HepG2 (cell line): ENCODE measurements around the gene SCN4B. TPM values are rescaled to one million over a fixed set of nuclear protein-coding genes. Genes with fewer than 3 reads are reported as not detected.

Experiments used
- AGO1 ChIP-seq: fragments of 200-400 bp; formaldehyde crosslinking; IDR thresholded peaks from 2 replicates; pipeline ENCODE4 v1.6.1; 2017; ENCODE audit warnings: mild to moderate bottlenecking, low read depth, low read length, moderate library complexity; ENCODE audit not compliant: poor library complexity, severe bottlenecking
- BCL6 ChIP-seq: IDR thresholded peaks from 2 replicates; pipeline ENCODE4 v1.6.1; 2016; ENCODE audit warnings: missing genetic modification reagents, missing compliant biosample characterization
- CCAR2 ChIP-seq: fragments of 200-400 bp; formaldehyde crosslinking; optimal IDR thresholded peaks from 2 replicates; pipeline ENCODE3; 2018; ENCODE audit warnings: low read depth, mild to moderate bottlenecking, low read length, moderate library complexity
- CEBPG ChIP-seq: IDR thresholded peaks from 2 replicates; pipeline ENCODE4 v1.6.1; 2016
- GATA4 ChIP-seq: sonication (generic); IDR thresholded peaks from 2 replicates; pipeline ENCODE4 v1.6.1; 2016; ENCODE audit warnings: antibody characterized with exemption, low read depth, borderline replicate concordance
- HMG20B ChIP-seq: conservative IDR thresholded peaks from 2 replicates; pipeline ENCODE4 v1.6.1; 2016; ENCODE audit warnings: missing genetic modification reagents, missing compliant biosample characterization
- HOXA3 ChIP-seq: sonication (generic); formaldehyde crosslinking; IDR thresholded peaks from 2 replicates; pipeline ENCODE4 v1.5.0; 2020; ENCODE audit warnings: missing genetic modification reagents
- JDP2 ChIP-seq: sonication (generic); formaldehyde crosslinking; IDR thresholded peaks from 2 replicates; pipeline ENCODE4 v1.8.1; 2022; ENCODE audit warnings: missing genetic modification reagents, borderline replicate concordance
- PHF20 ChIP-seq: sonication (generic); formaldehyde crosslinking; IDR thresholded peaks from 2 replicates; pipeline ENCODE4 v1.5.0; 2020; ENCODE audit warnings: mild to moderate bottlenecking, missing genetic modification reagents
- ZBTB3 ChIP-seq: sonication (generic); formaldehyde crosslinking; IDR thresholded peaks from 2 replicates; pipeline ENCODE4 v1.4.0; 2020; ENCODE audit warnings: low read depth, mild to moderate bottlenecking, moderate library complexity, missing genetic modification reagents, borderline replicate concordance
- ZKSCAN1 ChIP-seq: fragments of 150-350 bp; IDR thresholded peaks from 2 replicates; pipeline ENCODE4 v1.6.1; 2014; ENCODE audit warnings: low read length
- ZNF263 ChIP-seq: sonication (generic); formaldehyde crosslinking; IDR thresholded peaks from 2 replicates; pipeline ENCODE4 v1.4.0; 2020; ENCODE audit warnings: missing genetic modification reagents
- ZNF446 ChIP-seq: sonication (generic); formaldehyde crosslinking; IDR thresholded peaks from 2 replicates; pipeline ENCODE4 v1.5.0; 2020; ENCODE audit warnings: mild to moderate bottlenecking, missing genetic modification reagents
- ZNF468 ChIP-seq: sonication (generic); formaldehyde crosslinking; IDR thresholded peaks from 2 replicates; pipeline ENCODE4 v1.8.0; 2022; ENCODE audit warnings: mild to moderate bottlenecking, moderate library complexity, missing genetic modification reagents
- ZNF792 ChIP-seq: IDR thresholded peaks from 2 replicates; pipeline ENCODE4 v1.6.1; 2016
- ZSCAN20 ChIP-seq: sonication (generic); formaldehyde crosslinking; IDR thresholded peaks from 2 replicates; pipeline ENCODE4 v1.4.0; 2020; ENCODE audit warnings: missing genetic modification reagents, mild to moderate bottlenecking, borderline replicate concordance
- ZSCAN25 ChIP-seq: sonication (generic); formaldehyde crosslinking; IDR thresholded peaks from 2 replicates; pipeline ENCODE4 v1.8.0; 2022; ENCODE audit warnings: mild to moderate bottlenecking, missing genetic modification reagents
- polyA plus RNA-seq, 8 experiments: library from polyadenylated mRNA; depleted of rRNA in 3 of 8; stranded (reverse) in 7 of 8; unstranded in 1 of 8; fragments of >200 nt; fragmentation: Illumina TruSeq in 4 of 8; extraction: Trizol in 4 of 8; gene quantifications; 2 replicates each; pipeline versions ENCODE4 v1.2.1 to v1.2.3, GENCODE V29; 2011 to 2016; ENCODE audit warnings: low read depth in 4 of 8, missing spikeins in 1 of 8, mixed read lengths in 1 of 8; ENCODE audit not compliant: insufficient read depth in 1 of 8
- total RNA-seq, 5 experiments: library from RNA; depleted of rRNA; stranded (reverse); fragments of >200 nt; fragmentation: Illumina TruSeq; extraction: Trizol; gene quantifications; 2 replicates each; pipeline ENCODE4 v1.2.3, GENCODE V29; 2016; ENCODE audit warnings: low read depth in 1 of 5
- TF ChIP-seq, protein P1 (sequence below): sonication (generic); formaldehyde crosslinking; IDR thresholded peaks from 2 replicates; pipeline ENCODE4 v1.4.0; 2020; ENCODE audit warnings: missing genetic modification reagents, mild to moderate bottlenecking, borderline replicate concordance
- TF ChIP-seq, protein P2 (sequence below): sonication (generic); formaldehyde crosslinking; IDR thresholded peaks from 2 replicates; pipeline ENCODE4 v1.4.0; 2020; ENCODE audit warnings: missing genetic modification reagents, borderline replicate concordance
- TF ChIP-seq, protein P3 (sequence below): sonication (generic); formaldehyde crosslinking; IDR thresholded peaks from 2 replicates; pipeline ENCODE4 v1.8.0; 2022; ENCODE audit warnings: mild to moderate bottlenecking, missing genetic modification reagents
- TF ChIP-seq, protein P4 (sequence below): sonication (generic); formaldehyde crosslinking; IDR thresholded peaks from 2 replicates; pipeline ENCODE4 v1.5.0; 2020; ENCODE audit warnings: missing genetic modification reagents

SCN4B gene
- total and polyA plus RNA-seq, 2 of the 13 experiments (the other 11 are each of a cell fraction or from before 2014, with no cell fraction given) = 0.04 to 0.29 TPM

DNA sequence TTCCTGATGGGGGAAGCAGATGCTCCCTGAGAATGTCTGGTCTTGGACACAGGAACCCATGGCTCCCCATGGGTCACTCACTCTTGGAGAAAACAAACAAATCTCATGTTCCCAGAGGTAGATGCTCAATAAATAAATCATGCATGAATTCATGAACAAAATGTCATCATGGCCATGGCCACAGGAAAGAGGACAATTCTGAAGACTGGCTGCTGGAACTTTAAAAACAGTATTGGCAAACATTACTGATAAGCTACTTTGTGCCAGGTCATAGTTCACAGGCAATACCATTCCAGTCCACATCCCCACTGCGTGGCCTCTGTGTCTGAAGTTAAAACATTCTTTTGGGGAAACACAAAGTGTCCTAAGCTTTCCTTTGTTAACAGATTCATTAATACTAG lies 56.7 kb downstream of the SCN4B start (continued):
- TF ChIP-seq, protein P1, sequence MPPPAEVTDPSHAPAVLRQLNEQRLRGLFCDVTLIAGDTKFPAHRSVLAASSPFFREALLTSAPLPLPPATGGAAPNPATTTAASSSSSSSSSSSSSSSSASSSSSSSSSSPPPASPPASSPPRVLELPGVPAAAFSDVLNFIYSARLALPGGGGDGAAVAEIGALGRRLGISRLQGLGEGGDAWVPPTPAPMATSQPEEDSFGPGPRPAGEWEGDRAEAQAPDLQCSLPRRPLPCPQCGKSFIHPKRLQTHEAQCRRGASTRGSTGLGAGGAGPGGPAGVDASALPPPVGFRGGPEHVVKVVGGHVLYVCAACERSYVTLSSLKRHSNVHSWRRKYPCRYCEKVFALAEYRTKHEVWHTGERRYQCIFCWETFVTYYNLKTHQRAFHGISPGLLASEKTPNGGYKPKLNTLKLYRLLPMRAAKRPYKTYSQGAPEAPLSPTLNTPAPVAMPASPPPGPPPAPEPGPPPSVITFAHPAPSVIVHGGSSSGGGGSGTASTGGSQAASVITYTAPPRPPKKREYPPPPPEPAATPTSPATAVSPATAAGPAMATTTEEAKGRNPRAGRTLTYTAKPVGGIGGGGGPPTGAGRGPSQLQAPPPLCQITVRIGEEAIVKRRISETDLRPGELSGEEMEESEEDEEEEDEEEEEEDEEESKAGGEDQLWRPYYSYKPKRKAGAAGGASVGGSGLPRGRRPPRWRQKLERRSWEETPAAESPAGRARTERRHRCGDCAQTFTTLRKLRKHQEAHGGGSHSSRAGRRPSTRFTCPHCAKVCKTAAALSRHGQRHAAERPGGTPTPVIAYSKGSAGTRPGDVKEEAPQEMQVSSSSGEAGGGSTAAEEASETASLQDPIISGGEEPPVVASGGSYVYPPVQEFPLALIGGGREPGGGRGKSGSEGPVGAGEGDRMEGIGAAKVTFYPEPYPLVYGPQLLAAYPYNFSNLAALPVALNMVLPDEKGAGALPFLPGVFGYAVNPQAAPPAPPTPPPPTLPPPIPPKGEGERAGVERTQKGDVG (CRISPR knock-in tag) = no peak
- TF ChIP-seq CEBPG (CRISPR knock-in tag) (peak; percentile 72), ZSCAN25 (CRISPR knock-in tag) (no peak), ZNF263 (CRISPR knock-in tag) (0 out of 2 replicates have a peak, but pooled peaks have one; percentile 9), HOXA3 (no peak), GATA4 (peak; percentile 53; the same call in 1 of the 2 replicates), PHF20 (CRISPR knock-in tag) (no peak), ZNF446 (CRISPR knock-in tag) (no peak), AGO1 (no peak), ZBTB3 (CRISPR knock-in tag) (no peak), BCL6 (CRISPR knock-in tag) (peak; percentile 85), CCAR2 (no peak), JDP2 (no peak), ZKSCAN1 (no peak), ZNF468 (CRISPR knock-in tag) (no peak), HMG20B (peak; percentile 66), ZSCAN20 (CRISPR knock-in tag) (no peak), ZNF792 (peak; percentile 44; the same call in 1 of the 2 replicates)
- TF ChIP-seq, protein P2, sequence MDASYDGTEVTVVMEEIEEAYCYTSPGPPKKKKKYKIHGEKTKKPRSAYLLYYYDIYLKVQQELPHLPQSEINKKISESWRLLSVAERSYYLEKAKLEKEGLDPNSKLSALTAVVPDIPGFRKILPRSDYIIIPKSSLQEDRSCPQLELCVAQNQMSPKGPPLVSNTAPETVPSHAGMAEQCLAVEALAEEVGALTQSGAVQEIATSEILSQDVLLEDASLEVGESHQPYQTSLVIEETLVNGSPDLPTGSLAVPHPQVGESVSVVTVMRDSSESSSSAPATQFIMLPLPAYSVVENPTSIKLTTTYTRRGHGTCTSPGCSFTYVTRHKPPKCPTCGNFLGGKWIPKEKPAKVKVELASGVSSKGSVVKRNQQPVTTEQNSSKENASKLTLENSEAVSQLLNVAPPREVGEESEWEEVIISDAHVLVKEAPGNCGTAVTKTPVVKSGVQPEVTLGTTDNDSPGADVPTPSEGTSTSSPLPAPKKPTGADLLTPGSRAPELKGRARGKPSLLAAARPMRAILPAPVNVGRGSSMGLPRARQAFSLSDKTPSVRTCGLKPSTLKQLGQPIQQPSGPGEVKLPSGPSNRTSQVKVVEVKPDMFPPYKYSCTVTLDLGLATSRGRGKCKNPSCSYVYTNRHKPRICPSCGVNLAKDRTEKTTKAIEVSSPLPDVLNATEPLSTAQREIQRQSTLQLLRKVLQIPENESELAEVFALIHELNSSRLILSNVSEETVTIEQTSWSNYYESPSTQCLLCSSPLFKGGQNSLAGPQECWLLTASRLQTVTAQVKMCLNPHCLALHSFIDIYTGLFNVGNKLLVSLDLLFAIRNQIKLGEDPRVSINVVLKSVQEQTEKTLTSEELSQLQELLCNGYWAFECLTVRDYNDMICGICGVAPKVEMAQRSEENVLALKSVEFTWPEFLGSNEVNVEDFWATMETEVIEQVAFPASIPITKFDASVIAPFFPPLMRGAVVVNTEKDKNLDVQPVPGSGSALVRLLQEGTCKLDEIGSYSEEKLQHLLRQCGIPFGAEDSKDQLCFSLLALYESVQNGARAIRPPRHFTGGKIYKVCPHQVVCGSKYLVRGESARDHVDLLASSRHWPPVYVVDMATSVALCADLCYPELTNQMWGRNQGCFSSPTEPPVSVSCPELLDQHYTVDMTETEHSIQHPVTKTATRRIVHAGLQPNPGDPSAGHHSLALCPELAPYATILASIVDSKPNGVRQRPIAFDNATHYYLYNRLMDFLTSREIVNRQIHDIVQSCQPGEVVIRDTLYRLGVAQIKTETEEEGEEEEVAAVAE (CRISPR knock-in tag) = peak; percentile 53; the same call in 1 of the 2 replicates
- TF ChIP-seq, protein P3, sequence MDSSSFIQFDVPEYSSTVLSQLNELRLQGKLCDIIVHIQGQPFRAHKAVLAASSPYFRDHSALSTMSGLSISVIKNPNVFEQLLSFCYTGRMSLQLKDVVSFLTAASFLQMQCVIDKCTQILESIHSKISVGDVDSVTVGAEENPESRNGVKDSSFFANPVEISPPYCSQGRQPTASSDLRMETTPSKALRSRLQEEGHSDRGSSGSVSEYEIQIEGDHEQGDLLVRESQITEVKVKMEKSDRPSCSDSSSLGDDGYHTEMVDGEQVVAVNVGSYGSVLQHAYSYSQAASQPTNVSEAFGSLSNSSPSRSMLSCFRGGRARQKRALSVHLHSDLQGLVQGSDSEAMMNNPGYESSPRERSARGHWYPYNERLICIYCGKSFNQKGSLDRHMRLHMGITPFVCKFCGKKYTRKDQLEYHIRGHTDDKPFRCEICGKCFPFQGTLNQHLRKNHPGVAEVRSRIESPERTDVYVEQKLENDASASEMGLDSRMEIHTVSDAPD (CRISPR knock-in tag) = peak; percentile 76
- TF ChIP-seq, protein P4, sequence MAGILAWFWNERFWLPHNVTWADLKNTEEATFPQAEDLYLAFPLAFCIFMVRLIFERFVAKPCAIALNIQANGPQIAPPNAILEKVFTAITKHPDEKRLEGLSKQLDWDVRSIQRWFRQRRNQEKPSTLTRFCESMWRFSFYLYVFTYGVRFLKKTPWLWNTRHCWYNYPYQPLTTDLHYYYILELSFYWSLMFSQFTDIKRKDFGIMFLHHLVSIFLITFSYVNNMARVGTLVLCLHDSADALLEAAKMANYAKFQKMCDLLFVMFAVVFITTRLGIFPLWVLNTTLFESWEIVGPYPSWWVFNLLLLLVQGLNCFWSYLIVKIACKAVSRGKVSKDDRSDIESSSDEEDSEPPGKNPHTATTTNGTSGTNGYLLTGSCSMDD (CRISPR knock-in tag) = no peak
